ENCODE data around the gene SLC6A7.

The SLC6A7 gene

DNA sequence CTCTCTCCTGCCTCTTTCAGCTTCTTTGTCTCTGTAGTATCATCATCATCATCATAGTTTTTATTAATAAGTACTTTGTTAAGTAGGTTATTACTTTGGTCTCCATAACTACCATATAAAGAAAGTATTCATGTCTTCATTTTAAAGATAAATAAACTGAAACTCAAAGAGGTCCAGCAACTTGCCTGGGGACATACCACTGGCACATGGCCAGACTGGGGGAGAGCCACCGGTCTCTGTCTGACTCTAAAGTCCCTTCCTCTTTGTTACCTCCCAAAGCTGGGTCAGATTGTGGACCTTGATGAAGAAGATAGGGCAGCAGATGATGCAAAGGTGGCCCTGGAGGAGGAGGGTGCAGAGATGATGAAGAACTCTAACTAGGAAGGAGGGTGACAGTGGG, 14.8 kb upstream of the SLC6A7 start:
- DNase-seq = no peak

DNA sequence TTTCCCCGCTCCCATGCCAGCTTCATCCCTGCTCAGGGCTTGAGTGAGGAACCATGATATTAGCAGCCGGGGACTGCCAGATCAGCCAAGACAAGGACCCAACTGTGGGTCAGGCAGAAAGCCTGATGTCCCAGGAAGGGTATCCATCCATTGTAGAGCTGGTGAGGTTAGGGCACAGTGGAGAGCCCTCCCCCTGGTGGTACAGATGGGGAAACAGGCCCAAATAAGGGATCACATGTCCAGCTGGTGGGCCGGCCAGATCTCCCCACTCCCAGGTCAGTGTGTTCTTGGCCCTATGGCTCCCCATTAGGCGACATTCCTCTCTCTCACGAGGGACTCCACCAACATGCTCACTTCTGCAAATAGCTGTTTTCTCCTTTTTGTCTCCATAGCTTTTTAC, 14.3 kb upstream of the SLC6A7 start:
- peak in 1 of 2 experiments; percentile 21 for DNase-seq

DNA sequence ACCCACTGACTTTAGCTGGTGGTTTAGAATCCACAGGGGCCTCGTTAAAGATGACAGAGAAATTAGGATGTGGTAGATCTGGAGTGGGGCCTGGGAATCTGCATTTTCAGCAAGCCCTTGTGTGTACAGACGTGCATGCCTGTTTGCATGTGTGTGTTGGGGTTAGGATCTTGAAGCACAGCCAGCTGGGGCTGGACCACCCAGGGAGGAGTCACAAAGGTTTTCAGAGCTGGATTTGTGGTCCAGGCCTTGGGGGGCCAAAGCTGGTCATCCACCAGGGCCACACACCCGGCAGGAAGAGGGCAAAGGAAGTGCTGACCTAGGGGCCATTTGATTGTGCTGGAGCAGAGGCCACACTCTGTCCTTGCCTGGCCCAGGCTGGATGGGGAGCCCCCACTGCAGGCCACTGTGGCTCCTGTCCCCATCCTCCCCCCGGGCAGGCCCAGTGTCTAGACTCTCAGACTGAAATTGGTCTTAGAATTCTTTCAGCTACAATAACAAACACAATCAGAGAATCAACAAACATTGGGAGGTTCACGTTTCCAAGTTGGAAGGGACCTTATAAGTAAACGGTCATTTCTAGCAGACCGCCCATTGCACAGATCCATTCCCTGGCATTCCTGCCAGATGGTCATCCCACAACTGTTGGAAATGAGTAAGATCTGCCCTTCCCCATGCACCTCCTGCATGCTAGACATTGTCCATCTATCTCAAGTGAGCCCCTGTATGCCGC, 13.0 kb upstream of the SLC6A7 start:
- DNase-seq = no peak

DNA sequence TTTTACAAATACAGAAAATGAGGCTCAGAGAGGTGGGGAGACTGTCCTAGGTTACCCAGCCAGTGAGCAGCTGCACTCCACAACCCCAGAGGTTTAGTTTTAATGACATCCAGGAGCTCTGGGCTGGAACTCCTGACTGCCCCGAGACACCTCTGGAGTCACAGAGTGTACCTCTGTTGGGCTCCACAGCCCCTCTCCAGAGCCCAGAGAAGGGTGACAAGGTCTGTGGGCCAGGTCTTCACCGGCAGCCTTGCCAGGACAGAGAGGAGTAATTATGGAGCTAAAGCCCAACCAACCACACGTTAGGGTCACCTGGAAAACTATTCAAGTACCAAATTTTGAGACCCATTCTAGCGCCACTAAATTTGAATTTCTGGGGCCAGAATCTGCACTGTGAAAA, 12.1 kb upstream of the SLC6A7 start:
- DNase-seq = no peak

DNA sequence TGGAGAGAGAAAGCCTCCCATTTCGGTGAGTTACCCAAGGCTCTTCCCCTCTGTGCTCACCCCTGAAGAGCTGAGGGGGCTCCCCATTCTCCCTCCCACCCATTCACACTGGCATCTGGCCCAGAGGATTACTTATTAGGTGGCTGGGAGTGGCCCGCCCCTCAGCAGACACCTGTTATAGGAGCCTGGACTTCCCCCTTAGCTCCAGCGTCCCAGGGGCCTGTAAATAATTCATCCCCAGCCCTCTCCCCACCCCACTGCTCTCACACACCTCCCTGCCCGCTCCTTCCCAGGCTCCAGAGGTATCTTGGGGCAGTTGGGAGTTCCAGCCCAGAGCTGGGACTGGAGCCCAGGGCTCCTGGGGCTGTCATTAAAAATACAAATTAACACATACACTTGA, 11.6 kb upstream of the SLC6A7 start:
- no peak for DNase-seq

DNA sequence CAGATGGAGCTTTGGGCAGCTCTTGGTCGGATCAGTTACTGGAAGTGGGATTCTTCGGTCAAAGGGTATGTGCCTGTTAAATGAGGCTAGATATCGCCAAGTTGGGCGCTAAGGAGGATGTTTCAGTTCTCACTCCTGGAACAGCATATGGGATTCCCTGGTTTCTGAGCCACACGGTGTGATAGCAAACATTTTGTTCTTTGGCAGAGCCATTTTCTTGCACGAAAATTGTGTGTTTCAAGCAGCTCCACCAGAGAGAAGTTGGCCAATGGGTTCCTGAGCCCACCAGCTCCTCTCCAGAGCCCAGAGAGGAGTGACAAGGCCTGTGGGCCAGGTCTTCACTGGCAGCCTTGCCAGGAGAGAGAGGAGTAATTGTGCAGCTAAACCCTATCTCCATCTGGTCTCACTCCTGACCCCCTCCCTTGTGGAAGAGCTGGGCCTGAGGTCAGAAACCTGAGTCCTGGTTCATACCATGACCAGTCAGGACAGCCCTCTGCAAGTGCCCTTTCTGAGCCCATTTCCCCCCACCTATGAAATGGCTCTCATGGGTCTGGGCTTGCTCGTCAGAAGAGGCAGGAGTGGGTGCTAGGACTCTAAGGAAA, 10.7 kb upstream of the SLC6A7 start:
- no peak for DNase-seq

DNA sequence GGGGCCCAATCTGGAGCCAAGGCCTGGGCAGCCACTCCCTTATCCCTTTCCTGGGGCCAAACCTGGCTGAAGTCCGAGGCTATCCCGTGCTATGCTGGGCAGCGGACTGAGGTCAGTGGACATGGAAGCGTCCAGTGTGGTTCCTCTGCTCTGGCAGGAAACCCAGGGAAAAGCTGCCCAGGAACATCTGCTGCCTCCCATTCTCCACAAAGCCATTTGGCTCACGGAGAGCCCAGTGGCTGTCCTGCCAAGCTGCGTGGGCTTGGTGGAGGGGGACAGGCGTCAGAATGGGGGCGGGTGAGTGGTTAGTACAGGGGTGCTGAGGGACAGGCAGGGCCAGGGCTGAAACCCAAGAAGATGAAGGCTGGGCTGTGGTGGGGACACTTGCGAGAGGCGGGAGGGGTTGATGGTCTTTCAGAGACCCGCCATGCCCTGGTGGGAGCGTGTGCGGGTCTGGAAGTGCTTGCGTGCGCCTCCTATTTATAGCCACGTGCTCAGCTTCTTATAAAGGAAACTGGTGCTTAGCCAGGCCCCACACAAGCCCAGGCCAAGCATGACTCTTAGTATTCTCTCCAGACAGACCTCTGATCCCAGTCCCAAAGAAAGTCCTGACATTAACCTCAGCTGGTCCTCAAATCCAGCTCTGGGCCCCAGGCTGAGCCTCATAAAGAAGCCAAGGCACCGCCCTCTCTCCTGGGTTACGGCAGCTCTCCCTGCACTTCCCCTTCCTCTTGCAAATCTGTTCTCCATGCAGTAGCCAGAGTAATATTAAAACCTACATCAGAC, 9.4 kb upstream of the SLC6A7 start:
- no peak for DNase-seq

DNA sequence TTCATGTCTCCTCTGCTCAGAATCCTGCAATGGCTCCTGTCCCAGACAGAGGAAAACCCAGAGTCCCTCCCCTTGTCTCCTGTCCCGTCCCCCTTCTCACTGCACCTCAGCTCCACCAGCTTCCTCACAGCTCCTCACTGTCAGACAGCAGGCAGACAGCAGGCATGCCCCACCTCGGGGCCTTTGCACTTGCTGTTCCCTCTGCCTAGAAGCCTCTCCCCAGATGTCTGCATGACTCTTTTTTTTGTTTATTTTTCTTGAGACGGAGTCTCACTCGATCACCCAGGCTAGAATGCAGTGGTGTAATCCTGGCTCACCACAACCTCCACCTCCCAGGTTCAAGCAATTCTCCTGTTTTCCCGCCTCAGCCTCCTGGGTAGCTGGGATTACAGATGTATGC, 8.8 kb upstream of the SLC6A7 start:
- DNase-seq = no peak

DNA sequence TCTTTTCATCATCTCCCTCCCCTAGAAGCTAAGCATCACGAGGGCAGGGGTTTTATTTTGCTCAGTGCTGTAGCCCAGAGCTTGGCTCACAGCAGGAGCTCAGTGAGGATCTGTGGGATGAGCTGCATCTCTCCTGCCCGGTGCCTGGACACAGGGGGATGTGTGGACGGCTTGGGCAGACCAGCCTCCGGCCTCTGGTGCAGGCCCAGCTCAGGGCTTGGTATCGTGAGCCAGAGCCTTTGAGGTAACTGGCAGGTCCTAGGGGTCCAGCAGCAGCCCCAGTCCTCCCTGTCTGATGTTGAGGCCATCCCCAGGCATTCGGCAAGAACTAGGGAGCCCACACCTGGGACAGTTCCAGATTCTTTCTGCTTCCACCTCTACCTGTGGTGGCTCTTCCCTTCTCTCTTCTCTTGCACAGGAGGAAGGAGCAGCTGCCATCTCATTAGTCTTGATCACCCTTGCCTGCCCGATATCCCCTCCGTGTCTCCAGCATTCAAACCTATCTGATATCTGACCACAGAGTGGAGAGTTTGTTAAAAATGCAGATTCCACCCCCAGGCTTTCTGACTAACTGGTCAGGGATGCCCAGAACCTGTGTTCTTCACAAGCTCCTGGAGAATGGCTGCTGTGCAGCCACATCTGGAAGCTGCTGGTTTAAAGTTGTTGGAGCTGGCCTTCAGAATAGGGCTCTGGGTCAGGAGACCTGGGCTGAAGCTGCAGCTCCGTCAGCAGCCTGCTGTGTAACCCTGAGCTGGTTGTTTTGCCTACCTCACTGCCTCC, 7.9 kb upstream of the SLC6A7 start:
- no peak for DNase-seq

DNA sequence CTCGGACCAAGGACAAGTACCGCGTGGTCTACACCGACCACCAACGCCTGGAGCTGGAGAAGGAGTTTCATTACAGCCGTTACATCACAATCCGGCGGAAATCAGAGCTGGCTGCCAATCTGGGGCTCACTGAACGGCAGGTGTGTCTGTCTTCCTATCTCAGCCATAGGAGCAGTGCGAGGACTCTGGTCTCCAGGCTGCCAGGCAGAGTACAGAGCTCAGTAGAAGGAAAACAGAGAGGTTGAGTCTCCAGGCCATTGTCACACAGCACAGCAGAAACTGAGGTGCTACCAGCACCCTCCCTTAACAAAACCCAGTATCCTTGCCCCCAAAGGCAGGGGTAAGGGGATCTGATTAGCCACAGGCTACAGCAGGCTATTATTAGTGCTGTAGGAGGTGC, 7.1 kb upstream of the SLC6A7 start:
- no peak for DNase-seq

DNA sequence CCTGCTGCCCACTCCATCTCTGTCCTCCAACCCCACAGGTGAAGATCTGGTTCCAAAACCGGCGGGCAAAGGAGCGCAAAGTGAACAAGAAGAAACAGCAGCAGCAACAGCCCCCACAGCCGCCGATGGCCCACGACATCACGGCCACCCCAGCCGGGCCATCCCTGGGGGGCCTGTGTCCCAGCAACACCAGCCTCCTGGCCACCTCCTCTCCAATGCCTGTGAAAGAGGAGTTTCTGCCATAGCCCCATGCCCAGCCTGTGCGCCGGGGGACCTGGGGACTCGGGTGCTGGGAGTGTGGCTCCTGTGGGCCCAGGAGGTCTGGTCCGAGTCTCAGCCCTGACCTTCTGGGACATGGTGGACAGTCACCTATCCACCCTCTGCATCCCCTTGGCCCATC, 6.4 kb upstream of the SLC6A7 start:
- no peak for DNase-seq

DNA sequence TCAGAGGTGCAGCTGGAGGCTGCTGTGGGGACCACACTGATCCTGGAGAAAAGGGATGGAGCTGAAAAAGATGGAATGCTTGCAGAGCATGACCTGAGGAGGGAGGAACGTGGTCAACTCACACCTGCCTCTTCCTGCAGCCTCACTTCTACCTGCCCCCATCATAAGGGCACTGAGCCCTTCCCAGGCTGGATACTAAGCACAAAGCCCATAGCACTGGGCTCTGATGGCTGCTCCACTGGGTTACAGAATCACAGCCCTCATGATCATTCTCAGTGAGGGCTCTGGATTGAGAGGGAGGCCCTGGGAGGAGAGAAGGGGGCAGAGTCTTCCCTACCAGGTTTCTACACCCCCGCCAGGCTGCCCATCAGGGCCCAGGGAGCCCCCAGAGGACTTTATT, 5.9 kb upstream of the SLC6A7 start:
- DNase-seq = no peak

DNA sequence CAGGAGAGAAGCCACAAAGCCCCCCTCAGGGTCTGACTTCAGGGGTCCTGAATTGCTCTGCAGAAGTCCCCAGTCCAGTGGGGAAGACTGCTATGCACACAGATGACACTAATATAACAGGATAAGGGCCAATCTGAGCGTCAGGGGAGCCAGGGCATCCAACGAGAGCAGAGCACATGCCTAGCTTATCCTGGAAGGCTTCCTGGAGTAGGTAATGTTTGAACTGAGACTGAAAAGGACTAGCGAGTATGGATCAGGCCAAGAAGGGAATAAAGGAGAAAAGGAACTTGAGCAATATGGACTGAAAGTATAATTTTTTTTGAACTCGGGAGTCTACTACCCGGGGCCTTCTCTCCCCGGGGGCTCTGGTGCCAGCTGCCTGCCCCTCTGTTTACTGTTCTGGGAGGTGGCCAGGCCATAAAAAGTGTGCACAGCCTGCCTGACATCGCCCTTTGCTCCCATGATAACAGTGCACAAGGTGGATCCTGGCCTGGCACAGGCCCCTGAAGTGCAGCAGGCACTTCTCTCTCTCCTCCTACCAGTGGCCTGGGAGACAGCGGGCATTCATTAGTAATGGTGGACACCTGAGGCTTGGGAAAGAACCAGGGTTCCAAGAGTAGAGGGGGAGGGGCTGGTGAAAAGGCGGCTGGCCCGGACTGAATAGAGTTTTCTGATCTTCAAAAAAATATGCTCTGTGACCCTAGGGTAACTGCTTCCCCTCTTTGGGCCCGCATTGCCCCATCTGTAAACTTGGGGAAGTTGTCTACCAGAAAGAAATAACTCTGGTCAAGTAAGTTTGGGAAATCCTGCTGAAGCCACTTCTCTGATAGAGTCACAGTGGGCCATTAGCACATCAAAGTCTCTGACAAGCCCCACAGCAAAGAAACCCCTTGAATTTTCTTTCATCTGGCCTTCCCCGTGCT, 4.6 kb upstream of the SLC6A7 start:
- DNase-seq = no peak

DNA sequence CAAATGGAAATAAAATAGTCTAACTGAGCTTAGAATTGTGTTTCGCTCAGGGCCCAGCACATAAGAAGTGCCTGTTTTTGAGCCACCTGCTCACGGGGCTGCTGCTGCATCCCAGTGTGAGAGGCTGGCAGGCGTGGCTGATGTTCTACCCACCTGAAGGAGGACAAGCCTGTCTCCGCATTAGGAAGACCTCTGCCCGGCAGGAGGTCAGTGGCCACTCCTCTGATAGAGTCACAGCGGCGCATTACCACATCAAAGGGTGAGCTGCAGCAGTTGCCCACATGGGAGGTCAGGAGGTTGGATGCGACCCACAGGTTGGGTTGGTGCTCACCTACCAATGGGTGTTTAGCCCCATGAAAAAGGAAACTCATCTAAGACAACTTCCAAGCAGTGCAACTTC, 3.7 kb upstream of the SLC6A7 start:
- DNase-seq = no peak

DNA sequence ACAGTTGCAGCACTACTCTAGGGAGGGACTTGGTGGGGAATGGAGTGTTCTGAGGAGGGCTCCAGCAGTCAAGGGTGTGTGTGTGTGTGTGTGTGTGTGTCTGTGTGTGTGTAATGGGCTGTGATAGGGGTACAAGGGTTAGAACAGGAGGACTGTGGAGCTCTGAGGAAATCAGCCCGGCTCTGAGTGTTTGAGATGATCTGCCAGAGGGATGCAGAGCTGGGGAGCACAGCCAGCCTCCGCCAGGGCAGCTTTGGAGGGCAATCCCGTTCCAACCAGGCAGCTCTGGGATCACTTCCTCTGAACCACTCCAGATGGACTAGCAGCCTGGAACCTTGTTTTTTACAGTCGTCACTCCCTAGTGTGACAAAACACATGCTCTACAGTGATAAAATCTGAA, 3.0 kb upstream of the SLC6A7 start:
- no peak for DNase-seq

DNA sequence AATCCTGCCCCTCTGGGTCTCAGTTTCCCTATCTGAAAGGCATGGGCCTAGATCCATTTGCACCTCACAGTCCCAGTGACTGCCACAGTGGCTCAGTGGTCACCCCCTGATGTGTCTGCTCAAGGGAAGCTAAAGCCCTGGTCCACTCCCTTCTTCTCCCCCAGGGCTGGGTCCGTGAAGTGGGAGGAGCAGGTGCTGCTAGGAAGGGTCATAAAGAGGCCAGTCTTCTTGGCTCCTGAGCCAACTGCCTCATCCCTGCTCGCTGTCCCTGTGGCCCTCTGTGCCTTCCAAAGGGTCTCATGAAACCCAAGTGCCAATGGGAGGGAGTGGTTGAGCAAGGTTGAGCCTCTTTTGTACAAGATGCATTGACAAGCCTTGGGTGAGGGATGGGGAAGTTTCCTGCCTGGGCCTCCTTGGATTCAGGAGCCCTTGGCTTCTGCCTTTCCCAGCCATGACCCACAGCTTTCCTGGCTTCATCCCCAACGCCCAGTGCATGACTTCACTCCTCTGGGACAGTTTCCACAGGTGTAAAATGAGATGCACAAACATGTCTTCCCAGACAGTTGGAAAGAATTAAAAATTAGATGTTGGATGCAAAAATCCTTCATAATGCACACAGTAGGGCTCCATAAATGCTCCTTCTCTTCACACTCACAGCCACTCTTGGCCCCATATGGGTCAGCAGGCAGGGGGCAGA, 1.6 kb upstream of the SLC6A7 start:
- no peak for DNase-seq

DNA sequence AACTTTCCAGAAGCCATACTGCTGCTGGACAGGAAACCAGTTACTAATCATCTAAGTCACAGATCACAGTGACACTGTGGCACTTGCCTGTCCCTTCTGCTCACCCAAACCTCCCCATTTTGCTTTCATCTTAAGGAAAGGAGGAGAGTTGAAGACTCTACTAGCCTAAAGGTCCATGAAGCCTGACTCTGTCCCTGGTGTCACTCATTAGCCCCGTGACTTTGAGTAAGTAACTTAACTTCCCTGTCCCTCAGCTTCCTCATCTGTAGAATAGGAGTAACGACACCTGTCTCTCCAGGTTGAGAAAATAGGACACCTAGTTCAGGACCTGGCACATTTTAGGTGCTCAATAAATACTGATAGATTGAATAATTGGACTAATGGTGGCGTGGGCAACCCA, 536 bp upstream of the SLC6A7 start:
- no peak for DNase-seq

DNA sequence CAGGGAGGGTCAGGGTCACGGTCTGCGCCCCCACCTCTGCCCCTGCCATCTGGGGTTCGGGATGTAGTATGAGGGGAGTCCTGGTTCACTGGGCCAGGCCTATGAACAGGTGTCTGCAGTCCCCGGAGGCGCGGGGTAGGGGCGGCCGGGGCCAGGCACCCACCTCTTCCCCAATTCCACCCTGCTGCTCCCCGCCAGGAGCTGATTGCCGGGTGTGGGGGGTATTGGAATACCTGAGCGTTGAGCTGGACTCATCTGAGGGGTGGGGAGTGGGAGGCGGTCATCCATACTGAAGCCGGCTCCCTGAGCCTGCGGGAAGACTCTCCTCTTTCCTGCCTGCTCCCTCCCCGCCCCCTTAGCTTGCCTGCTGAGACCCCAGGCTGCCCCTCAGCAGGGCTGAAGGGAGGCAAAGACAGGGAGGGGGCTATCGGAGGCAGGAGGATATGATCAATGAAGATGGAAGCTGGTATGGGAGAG, 679 bp downstream of the SLC6A7 start:
- no peak for DNase-seq

DNA sequence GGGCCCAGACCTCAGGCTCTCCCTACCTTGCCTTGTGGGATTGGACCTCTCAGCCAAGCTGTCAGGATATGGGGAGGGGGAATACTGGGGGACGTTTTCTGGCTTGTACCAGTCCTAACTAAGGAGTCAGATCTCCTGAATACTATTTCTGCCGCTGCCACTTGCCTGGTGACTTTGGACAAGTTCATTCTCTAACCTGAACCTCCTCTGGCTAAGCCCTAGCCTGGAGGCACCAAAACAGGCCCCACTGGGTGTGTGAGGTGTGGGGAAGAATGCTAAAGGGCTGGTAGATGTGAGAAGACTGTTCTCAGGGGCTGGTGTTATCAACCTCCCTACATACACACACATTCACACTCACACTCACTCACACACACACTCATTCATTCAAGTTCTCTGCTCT, 1.1 kb downstream of the SLC6A7 start:
- no peak for DNase-seq

DNA sequence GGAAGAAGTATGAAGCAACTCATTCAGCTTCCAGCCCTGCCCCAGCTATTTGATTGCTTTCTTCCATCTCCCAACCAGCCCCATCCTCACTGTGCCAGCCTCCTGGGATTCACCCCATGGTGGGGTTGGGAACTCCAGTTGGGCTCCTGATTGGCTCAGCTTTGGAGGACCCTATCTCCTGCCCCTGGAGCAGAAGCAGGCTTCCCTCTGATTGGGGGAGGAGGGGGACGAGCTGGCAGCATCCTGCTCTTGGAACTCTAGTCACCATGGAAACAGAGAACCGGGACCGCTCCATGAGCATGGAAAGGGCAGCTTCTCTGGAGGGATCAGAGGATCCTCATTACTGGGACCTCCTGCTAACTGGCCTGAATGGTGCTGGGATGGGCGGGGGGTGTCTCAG, 2.6 kb downstream of the SLC6A7 start:
- no peak for DNase-seq

DNA sequence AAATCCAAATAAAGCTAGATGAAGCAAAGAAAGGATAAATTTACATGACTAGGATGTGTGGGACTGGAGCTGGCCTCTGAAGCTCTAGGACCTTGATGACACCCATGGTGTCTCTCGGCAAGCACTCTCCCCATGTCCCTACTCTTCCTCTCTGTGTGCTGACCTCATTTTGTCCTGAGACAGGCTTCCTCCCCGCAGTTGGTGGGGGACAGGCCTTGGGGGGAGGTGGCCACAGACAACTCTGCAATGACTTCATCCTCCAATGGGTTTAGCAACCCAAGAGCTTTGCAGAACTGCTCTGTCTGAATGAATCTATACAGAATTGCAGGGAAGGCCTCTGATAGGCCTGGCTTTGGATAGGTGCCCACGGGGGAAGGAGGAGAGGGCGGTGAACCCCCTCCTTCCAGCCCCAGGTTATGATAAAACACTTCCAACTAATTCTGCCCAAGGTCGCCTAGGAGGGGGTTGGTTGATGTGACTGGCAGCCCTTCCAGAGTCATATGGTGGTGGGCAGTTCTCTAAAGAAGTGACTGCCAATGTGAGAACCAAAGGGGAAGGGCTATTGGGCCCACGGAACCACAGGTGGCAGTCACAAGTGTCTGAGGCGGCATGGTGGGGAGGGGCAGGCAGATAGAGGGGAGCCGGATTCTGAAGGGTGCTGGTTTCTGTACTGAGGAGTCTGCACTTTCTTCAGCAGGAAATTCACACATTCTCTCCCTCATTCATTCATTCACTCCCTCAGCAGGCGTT, 6.0 kb downstream of the SLC6A7 start:
- no peak for DNase-seq

All from NCI-H526 (cell line).